MM.1S (cell line): ENCODE data around the gene GNG13.

ENCODE experiments used
- DNase-seq: peaks from one replicate; pipeline ENCODE4 v3.0.0-alpha.2; 2015
- H2AFZ ChIP-seq: fragments of 300-600 bp; sonication (generic); 2 replicates; pipeline ENCODE4 v1.6.0; 2016; ENCODE audit warnings: antibody characterized with exemption, low read length
- H3F3A ChIP-seq: fragments of 300-600 bp; sonication (generic); 2 replicates; pipeline ENCODE4 v1.6.1; 2016; ENCODE audit warnings: mild to moderate bottlenecking, antibody characterized with exemption, low read length, moderate library complexity, mixed read lengths; ENCODE audit not compliant: insufficient read depth
- H3K27ac ChIP-seq: fragments of 300-600 bp; sonication (generic); 2 replicates; pipeline ENCODE4 v1.5.1; 2016; ENCODE audit warnings: mild to moderate bottlenecking, low read length
- H3K27me3 ChIP-seq: fragments of 300-600 bp; sonication (generic); replicated peaks from 2 replicates; pipeline ENCODE4 v1.6.0; 2016; ENCODE audit warnings: low read length; ENCODE audit not compliant: insufficient read depth
- H3K36me3 ChIP-seq: fragments of 300-600 bp; sonication (generic); replicated peaks from 2 replicates; pipeline ENCODE4 v1.6.1; 2016; ENCODE audit warnings: mild to moderate bottlenecking, low read length, mixed read lengths; ENCODE audit not compliant: insufficient read depth
- H3K4me1 ChIP-seq: fragments of 300-600 bp; sonication (generic); 2 replicates; pipeline ENCODE4 v1.6.1; 2016; ENCODE audit warnings: low read length, mixed read lengths
- H3K4me2 ChIP-seq: fragments of 300-600 bp; sonication (generic); 2 replicates; pipeline ENCODE4 v1.6.0; 2016; ENCODE audit warnings: low read depth, low read length
- H3K4me3 ChIP-seq: fragments of 300-600 bp; sonication (generic); 2 replicates; pipeline ENCODE4 v1.5.1; 2016; ENCODE audit warnings: low read length, mixed read lengths
- H3K79me2 ChIP-seq: fragments of 300-600 bp; sonication (generic); 2 replicates; pipeline ENCODE4 v1.6.1; 2016; ENCODE audit warnings: mixed run types, low read length, mixed read lengths
- H3K9ac ChIP-seq: fragments of 300-600 bp; sonication (generic); 2 replicates; pipeline ENCODE4 v1.6.1; 2016; ENCODE audit warnings: low read length, mixed read lengths
- H3K9me2 ChIP-seq: fragments of 300-600 bp; sonication (generic); replicated peaks from 2 replicates; pipeline ENCODE4 v1.6.1; 2016; ENCODE audit warnings: mild to moderate bottlenecking, low read length, mixed read lengths; ENCODE audit not compliant: insufficient read depth
- H3K9me3 ChIP-seq: fragments of 300-600 bp; sonication (generic); replicated peaks from 2 replicates; pipeline ENCODE4 v1.6.1; 2016; ENCODE audit warnings: mild to moderate bottlenecking, low read length, mixed read lengths; ENCODE audit not compliant: insufficient read depth
- H4K20me1 ChIP-seq: fragments of 300-600 bp; sonication (generic); 2 replicates; pipeline ENCODE4 v1.6.1; 2016; ENCODE audit warnings: mild to moderate bottlenecking, low read length, moderate library complexity, mixed read lengths; ENCODE audit not compliant: insufficient read depth
- EZH2 ChIP-seq: fragments of 300-600 bp; sonication (generic); optimal IDR thresholded peaks from 2 replicates; pipeline ENCODE3; 2017; ENCODE audit warnings: low read depth, mild to moderate bottlenecking, antibody characterized with exemption, low read length, mixed read lengths
- EZH2phosphoT487 ChIP-seq: fragments of 300-600 bp; sonication (generic); IDR thresholded peaks from 2 replicates; pipeline ENCODE4 v1.6.1; 2018; ENCODE audit warnings: antibody characterized with exemption, low read length
- TF ChIP-seq, protein P1 (sequence below): fragments of 300-600 bp; sonication (generic); IDR thresholded peaks from 2 replicates; pipeline ENCODE4 v1.5.1; 2016; ENCODE audit warnings: antibody characterized with exemption, low read length, mixed read lengths

The GNG13 gene

DNA sequence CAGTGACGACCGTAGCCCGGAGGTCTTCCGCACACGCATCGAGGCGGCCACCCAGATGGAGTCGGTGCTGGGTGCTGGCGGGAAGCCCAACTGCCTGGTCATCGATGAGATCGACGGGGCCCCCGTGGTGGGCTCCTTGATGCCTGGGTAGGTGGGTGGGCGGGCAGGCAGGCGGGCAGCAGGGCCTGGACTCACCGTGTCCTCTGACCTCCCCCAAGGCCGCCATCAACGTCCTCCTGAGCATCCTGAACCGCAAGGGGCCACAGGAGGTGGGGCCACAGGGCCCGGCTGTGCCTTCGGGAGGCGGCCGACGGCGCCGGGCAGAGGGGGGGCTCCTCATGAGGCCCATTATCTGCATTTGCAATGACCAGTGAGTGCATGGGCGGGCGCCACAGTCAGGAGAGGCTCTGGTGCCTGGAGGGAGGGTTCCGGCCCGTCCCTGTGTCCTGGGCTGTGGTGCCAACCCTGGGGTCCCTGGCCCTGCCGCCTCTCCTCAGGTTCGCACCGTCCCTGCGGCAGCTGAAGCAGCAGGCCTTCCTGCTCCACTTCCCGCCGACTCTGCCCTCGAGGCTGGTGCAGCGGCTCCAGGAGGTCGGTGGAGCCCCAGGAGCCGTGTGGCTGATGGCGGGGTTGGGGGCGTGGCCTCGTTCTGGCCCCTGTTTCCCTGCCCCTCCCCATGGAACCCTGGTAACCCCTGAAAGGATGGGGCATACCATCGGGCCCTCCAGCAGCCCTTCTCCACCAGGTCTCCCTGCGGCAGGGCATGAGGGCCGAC is 8.1 kb downstream of the GNG13 start:
- no peaks in the 10 kb centered on the region for H4K20me1 ChIP-seq
- H3K79me2 ChIP-seq, result peaks cover 24% of the 10 kb centered on the region
- no peaks in the 10 kb centered on the region; the same call in 1 of the 2 replicates for H3K36me3 ChIP-seq
- no peaks in the 10 kb centered on the region for H3K9me3 ChIP-seq
- DNase-seq, result peak; percentile 1
- H3K27ac ChIP-seq, result no peak overlapping the region
- no peaks in the 10 kb centered on the region for H3K9me2 ChIP-seq
- 0 out of 2 replicates have a peak, but pooled peaks cover 4% of the 10 kb centered on the region for H3K4me1 ChIP-seq
- H3K27me3 ChIP-seq, result no peaks in the 10 kb centered on the region
- no peak overlapping the region for H3K9ac ChIP-seq
- H3F3A ChIP-seq, result no peaks in the 10 kb centered on the region
- H3K4me3 ChIP-seq, result no peak overlapping the region
- H3K4me2 ChIP-seq, result no peak overlapping the region
- no peak for TF ChIP-seq EZH2
- TF ChIP-seq, protein P1, sequence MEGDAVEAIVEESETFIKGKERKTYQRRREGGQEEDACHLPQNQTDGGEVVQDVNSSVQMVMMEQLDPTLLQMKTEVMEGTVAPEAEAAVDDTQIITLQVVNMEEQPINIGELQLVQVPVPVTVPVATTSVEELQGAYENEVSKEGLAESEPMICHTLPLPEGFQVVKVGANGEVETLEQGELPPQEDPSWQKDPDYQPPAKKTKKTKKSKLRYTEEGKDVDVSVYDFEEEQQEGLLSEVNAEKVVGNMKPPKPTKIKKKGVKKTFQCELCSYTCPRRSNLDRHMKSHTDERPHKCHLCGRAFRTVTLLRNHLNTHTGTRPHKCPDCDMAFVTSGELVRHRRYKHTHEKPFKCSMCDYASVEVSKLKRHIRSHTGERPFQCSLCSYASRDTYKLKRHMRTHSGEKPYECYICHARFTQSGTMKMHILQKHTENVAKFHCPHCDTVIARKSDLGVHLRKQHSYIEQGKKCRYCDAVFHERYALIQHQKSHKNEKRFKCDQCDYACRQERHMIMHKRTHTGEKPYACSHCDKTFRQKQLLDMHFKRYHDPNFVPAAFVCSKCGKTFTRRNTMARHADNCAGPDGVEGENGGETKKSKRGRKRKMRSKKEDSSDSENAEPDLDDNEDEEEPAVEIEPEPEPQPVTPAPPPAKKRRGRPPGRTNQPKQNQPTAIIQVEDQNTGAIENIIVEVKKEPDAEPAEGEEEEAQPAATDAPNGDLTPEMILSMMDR, result no peak
- TF ChIP-seq EZH2phosphoT487, result no peak
- H2AFZ ChIP-seq, result no peak overlapping the region

DNA sequence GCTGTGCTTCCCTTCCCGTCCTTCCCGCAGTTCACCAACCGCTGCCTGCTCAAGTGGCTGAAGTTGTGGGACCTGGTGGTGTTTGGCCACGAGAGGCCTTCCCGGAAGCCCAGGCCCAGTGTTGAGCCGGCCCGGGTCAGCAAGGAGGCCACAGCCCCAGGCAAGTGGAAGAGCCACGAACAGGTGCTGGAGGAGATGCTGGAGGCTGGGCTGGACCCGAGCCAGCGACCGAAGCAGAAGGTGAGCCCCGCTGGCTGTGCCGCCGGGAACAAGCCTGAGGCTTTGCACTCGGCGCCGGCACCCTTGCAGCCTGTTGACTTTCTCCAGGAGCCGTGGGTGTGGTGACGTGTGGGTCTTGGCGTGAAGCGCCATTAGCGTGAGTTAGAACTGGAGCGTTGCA is 9.4 kb downstream of the GNG13 start:
- H2AFZ ChIP-seq, result no peak overlapping the region
- H4K20me1 ChIP-seq, result no peaks in the 10 kb centered on the region
- H3K4me1 ChIP-seq, result 0 out of 2 replicates have a peak, but pooled peaks cover 9% of the 10 kb centered on the region
- no peaks in the 10 kb centered on the region; the same call in 1 of the 2 replicates for H3K36me3 ChIP-seq
- H3K4me2 ChIP-seq, result no peak overlapping the region
- H3K4me3 ChIP-seq, result no peak overlapping the region
- no peaks in the 10 kb centered on the region for H3K27me3 ChIP-seq
- H3K9ac ChIP-seq, result no peak overlapping the region
- H3F3A ChIP-seq, result no peaks in the 10 kb centered on the region
- DNase-seq, result no peak
- TF ChIP-seq EZH2 (no peak), EZH2phosphoT487 (no peak)
- TF ChIP-seq, protein P1, result no peak
- H3K9me2 ChIP-seq, result no peaks in the 10 kb centered on the region
- H3K27ac ChIP-seq, result no peak overlapping the region
- peaks cover 33% of the 10 kb centered on the region for H3K79me2 ChIP-seq
- H3K9me3 ChIP-seq, result no peaks in the 10 kb centered on the region

DNA sequence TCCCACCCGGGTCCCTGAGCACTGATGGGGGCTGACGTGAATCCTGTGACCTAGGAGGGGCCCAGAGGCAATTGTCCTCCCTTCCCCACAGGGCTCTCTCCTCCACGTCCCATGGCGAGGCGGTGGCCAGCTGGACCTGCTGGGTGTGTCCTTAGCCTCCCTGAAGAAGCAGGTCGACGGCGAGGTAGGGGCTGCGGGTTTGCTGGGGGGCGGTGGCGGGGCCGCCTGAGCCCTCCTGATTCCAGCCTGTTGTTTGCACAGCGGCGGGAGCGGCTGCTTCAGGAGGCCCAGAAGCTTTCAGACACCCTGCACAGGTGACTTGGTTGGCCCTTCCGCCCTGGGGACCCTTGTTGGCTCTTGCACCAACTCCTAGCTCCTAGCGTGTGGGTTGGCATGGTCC is 10.4 kb downstream of the GNG13 start:
- Histone ChIP-seq H3K9ac (no peak overlapping the region), H3K79me2 (peaks cover 33% of the 10 kb centered on the region), H3K27me3 (no peaks in the 10 kb centered on the region), H2AFZ (no peak overlapping the region), H3K36me3 (no peaks in the 10 kb centered on the region; the same call in 1 of the 2 replicates), H3K4me3 (no peak overlapping the region), H3K4me2 (no peak overlapping the region), H3K27ac (no peak overlapping the region), H3K9me2 (no peaks in the 10 kb centered on the region), H3F3A (no peaks in the 10 kb centered on the region), H4K20me1 (no peaks in the 10 kb centered on the region; the same call in 1 of the 2 replicates), H3K9me3 (no peaks in the 10 kb centered on the region), H3K4me1 (0 out of 2 replicates have a peak, but pooled peaks cover 9% of the 10 kb centered on the region)
- TF ChIP-seq EZH2phosphoT487, result no peak
- TF ChIP-seq, protein P1, result no peak
- no peak for TF ChIP-seq EZH2
- no peak for DNase-seq
